Pancreas (tissue), 10 donors: ENCODE data around the gene PJA1. TPM values are rescaled to one million over a fixed set of nuclear protein-coding genes. Genes with fewer than 3 reads are reported as not detected.

Experiments used
- ATAC-seq, 4 donors: fragments of 200-7000 bp; cut with Tn5 transposase; one replicate each; pipeline versions ENCODE4 v1.8.0 to v1.9.1; 2020; ENCODE audit warnings: mild to moderate bottlenecking in 4 of 4, moderate library complexity in 4 of 4
- DNase-seq, 6 donors: peaks; one replicate each; pipeline ENCODE4 v3.0.0-alpha.2; 2020
- FAIRE-seq: peaks from 2 replicates; lab custom pipeline; 2012; peaks lifted over from hg19 to GRCh38; lab: Jason Lieb, UNC
- H3K27ac ChIP-seq, 4 donors: fragments of 200-600 bp; sonication (generic); 1 replicate in 3 of 4; 2 replicates in 1 of 4; pipeline versions ENCODE4 v1.5.0 to v1.8.0; 2020
- H3K27me3 ChIP-seq, 4 donors: fragments of 200-600 bp; one replicate each; pipeline ENCODE4 v1.8.0; 2021
- H3K36me3 ChIP-seq, 3 donors: fragments of 200-600 bp; sonication (generic) in 1 of 3; one replicate each; pipeline versions ENCODE4 v1.5.0 to v1.8.0; 2020 to 2021
- H3K4me1 ChIP-seq, 3 donors: fragments of 200-600 bp; one replicate each; pipeline ENCODE4 v1.8.0; 2021
- H3K4me3 ChIP-seq, 4 donors: fragments of 200-600 bp; sonication (generic) in 2 of 4; one replicate each; pipeline versions ENCODE4 v1.5.0 to v1.8.0; 2020 to 2021
- H3K9me3 ChIP-seq, 4 donors: fragments of 200-600 bp; one replicate each; pipeline ENCODE4 v1.8.0; 2021
- WGBS, 2 donors: extraction: QIAGEN DNeasy Blood & Tissue Kit; methylation state at CpG; one replicate each; pipeline ENCODE4 v1.1.7; 2013; 5-methylcytosine and 5-hydroxymethylcytosine counted together
- intact Hi-C, 3 donors: fragments of 100-400 bp; cut with DNase I; formaldehyde crosslinking; loops; one replicate each; pipeline versions ENCODE4 v1.11.1 to v1.14.2; 2022
- polyA plus RNA-seq, 2 donors: library from polyadenylated mRNA; stranded (reverse); fragments of 200-250 nt; gene quantifications; one replicate each; pipeline ENCODE4 v1.2.3, GENCODE V29; 2013
- total RNA-seq, 6 donors: library from RNA; stranded (reverse); fragmentation: NEBNext Ultra II Directional in 4 of 6; extraction: Animal tissue kit (Norgen Biotek cat#: 25700) in 4 of 6; gene quantifications; one replicate each; pipeline versions ENCODE4 v1.2.1 to v1.2.4, GENCODE V29; 2021 to 2023
- TF ChIP-seq, protein P1 (sequence below), 4 donors: fragments of 200-600 bp; sonication (generic) in 3 of 4; IDR thresholded peaks; one replicate each; pipeline versions ENCODE4 v1.5.0 to v1.8.0; 2021; ENCODE audit warnings: antibody characterized with exemption in 4 of 4
- donor health status: healthy with polysubstance abuse.
- donor health status: DM: no; HTN: no; CAD: no; lungs with moderate emphysema.
- donor health status: DM: no; HTN: no; CAD: no.
- donor health status: control.
- donor health status: control.
- donor health status: Bipolar disorder and iron deficiency.
- donor health status: DM: yes; HTN: yes; CAD: no.
- donor health status: DM: no; HTN: no; CAD: no.
- donor health status: DM: no; HTN: no; CAD: no.
- donor health status: DM: yes; HTN: yes; CAD: no.

The PJA1 gene
- total and polyA plus RNA-seq, 8 donors: 5.4 to 20.0 (median 8.8) TPM

DNA sequence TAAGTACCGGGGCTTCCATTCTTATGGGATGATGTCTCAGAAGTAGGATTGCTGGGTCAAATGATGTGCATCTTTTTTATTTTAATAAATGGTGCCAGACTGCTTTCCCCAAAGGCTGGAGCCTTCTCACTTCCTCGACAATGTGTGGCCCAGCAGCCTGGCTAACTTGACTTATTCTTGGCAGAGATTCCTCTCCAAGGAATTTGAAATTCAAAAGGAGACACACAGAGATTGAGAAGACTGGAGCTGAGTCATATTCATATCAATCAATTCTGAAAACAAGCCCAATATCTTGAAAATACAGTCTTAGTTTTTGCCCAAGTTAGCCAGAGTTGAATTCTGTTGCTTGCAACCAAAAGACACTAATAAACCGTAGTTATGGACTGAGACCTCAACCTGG lies 10.8 kb upstream of the PJA1 start:
- ATAC-seq (no peak), DNase-seq (no peak), FAIRE-seq (no peak)
- no peaks in the 10 kb centered on the region for H3K4me1 ChIP-seq
- H3K36me3 ChIP-seq: no peaks in the 10 kb centered on the region
- WGBS, 2 donors: 77 to 79% methylated on average over 3 of the region's 3 CpGs
- intact Hi-C loops: no loop called here
- TF ChIP-seq, protein P1, sequence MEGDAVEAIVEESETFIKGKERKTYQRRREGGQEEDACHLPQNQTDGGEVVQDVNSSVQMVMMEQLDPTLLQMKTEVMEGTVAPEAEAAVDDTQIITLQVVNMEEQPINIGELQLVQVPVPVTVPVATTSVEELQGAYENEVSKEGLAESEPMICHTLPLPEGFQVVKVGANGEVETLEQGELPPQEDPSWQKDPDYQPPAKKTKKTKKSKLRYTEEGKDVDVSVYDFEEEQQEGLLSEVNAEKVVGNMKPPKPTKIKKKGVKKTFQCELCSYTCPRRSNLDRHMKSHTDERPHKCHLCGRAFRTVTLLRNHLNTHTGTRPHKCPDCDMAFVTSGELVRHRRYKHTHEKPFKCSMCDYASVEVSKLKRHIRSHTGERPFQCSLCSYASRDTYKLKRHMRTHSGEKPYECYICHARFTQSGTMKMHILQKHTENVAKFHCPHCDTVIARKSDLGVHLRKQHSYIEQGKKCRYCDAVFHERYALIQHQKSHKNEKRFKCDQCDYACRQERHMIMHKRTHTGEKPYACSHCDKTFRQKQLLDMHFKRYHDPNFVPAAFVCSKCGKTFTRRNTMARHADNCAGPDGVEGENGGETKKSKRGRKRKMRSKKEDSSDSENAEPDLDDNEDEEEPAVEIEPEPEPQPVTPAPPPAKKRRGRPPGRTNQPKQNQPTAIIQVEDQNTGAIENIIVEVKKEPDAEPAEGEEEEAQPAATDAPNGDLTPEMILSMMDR (IDR thresholded peaks at IDR 0.05): no peak
- H3K27ac ChIP-seq: no peak overlapping the region
- H3K27me3 ChIP-seq: peaks cover 0 to 9% (median 0%) of the 10 kb centered on the region in 4 donors
- H3K4me3 ChIP-seq: no peak overlapping the region
- no peaks in the 10 kb centered on the region for H3K9me3 ChIP-seq

DNA sequence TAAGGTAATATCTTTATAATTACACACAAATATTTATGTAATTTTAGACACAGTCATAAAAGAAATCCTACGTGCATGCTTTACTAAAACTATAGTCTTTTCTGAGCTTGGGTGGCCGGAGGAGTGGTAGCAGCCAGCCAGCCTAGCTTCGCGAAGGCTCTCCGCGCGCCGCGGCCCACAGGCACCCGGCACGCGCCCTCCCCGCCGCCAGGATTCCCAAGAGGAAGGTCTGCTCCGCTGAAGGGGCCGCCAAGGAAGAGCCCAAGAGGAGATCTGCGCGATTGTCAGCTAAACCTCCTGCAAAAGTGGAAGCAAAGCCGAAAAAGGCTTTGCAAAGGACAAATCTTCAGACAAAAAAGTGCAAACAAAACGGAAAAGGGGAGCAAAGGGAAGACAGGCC lies 8.7 kb upstream of the PJA1 start:
- Histone ChIP-seq H3K27ac (no peak overlapping the region), H3K27me3 (peaks cover 0 to 9% (median 0%) of the 10 kb centered on the region in 4 donors), H3K9me3 (no peaks in the 10 kb centered on the region), H3K4me3 (no peak overlapping the region), H3K4me1 (no peaks in the 10 kb centered on the region), H3K36me3 (no peaks in the 10 kb centered on the region)
- DNase-seq: no peak
- TF ChIP-seq, protein P1 (IDR thresholded peaks at IDR 0.05): no peak
- no peak for FAIRE-seq
- 56 to 63% methylated on average over 20 of the region's 20 CpGs for WGBS, 2 donors
- intact Hi-C loops: no loop called here
- no peak for ATAC-seq

DNA sequence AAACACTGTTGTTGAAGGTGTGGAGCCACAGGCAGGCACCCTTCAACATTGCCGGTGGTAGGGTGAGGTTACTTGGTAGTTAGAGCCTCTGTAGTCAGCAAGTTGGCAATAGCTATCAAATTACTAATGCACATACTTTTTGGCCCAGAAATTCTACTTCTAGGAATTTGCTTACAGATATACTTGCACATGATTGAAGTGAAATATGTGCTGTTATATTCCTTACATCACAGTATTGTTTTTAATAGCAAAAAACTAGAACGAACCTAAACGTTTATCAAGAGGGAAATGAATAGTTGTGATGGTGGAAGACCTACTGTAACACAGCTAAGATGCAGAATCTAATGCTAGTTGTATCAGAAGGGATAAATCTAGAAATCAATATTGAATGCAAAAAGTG lies 7.7 kb upstream of the PJA1 start:
- WGBS, 2 donors: 60 to 62% methylated on average over 3 of the region's 3 CpGs
- Histone ChIP-seq H3K9me3 (no peaks in the 10 kb centered on the region), H3K27me3 (peaks cover 0 to 9% (median 0%) of the 10 kb centered on the region in 4 donors), H3K27ac (no peak overlapping the region), H3K4me1 (no peaks in the 10 kb centered on the region), H3K36me3 (no peaks in the 10 kb centered on the region), H3K4me3 (no peak overlapping the region)
- no peak for ATAC-seq
- no peak for DNase-seq
- TF ChIP-seq, protein P1 (IDR thresholded peaks at IDR 0.05): no peak
- FAIRE-seq: no peak
- intact Hi-C loops: no loop called here

DNA sequence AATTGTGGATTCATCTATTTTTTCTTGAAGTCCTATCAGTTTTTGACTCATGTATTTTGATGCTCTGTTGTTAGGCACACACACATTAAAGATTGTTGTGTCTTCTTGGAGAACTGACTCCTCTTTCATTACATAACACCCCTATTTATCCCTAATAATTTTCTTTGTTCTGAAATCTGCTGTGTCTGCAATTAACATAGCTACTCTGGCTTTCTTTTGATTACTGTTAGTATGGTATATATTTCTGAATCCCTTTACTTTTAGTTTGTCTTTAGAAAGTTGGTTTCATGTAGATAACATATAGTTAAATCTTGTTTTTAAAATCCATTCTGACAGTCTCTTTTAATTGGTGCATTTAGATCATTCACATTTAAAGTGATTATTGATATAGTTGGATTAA lies 5.1 kb upstream of the PJA1 start:
- Histone ChIP-seq H3K27ac (no peak overlapping the region), H3K4me3 (no peak overlapping the region), H3K27me3 (peaks cover 0 to 9% (median 0%) of the 10 kb centered on the region in 4 donors), H3K4me1 (no peaks in the 10 kb centered on the region), H3K9me3 (no peaks in the 10 kb centered on the region), H3K36me3 (no peaks in the 10 kb centered on the region)
- no peak for ATAC-seq
- intact Hi-C loops: no loop called here
- TF ChIP-seq, protein P1 (IDR thresholded peaks at IDR 0.05): no peak
- FAIRE-seq: no peak
- DNase-seq: no peak

DNA sequence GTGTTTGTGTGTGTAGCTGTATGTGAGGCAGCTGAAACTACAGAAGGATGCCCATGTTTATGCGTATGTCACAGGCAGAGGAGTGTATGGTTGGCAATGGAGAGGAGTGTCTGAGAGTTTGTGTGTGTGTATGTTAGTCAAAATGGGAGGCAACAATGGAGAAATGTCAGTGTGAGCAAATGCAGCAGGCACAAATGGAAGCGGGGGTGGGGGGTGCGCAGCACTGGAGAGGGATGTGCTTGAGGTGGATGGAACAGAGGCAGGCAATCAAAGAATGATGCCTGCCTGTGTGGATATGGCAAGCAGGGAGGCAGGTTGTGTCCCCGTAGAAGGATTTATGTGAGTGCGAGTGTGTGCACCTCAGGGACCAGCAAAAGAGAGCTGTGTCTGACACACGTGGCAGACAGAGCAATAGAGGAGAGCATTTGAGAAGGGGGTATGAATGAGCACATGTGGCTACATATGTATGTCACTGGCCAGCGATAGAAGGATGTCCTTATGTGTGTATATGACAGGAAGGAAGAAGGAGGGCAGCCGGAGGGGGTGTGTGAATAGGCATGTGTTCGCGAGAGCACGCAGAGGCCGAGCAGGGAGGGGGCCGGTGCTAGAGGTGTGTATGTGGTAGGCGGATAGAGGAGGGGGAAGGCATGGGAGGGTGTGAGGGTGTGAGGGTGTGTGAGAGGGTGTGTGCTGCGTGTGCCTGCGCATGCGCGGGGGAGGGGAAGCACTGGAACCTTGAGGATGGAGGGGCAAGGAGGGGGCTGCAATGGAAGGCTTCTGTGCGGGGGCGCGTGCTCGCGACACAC lies 1.1 kb downstream of the PJA1 start:
- FAIRE-seq (no peak), ATAC-seq (peak; percentile 66 to 78 (median 76)), DNase-seq (peak in 4 of 6 donors; percentile 20 to 42 (median 24))
- no peak overlapping the region for H3K27ac ChIP-seq
- no peaks in the 10 kb centered on the region for H3K9me3 ChIP-seq
- H3K27me3 ChIP-seq: no peaks in the 10 kb centered on the region
- TF ChIP-seq, protein P1 (IDR thresholded peaks at IDR 0.05): no peak
- intact Hi-C loops: no loop called here
- H3K4me1 ChIP-seq: no peaks in the 10 kb centered on the region
- H3K4me3 ChIP-seq: peak overlapping the region in 3 of 4 donors; percentile 38 to 67 (median 57)
- WGBS, 2 donors: 20 to 42% methylated on average over 23 of the region's 23 CpGs
- no peaks in the 10 kb centered on the region for H3K36me3 ChIP-seq
